ENCODE results near the gene ZCCHC24. TPM values are rescaled to one million over a fixed set of nuclear protein-coding genes. Genes with fewer than 3 reads are reported as not detected.

Gene ZCCHC24
- total and polyA plus RNA-seq, 4 donors = 7.8 to 23.9 (median 14.8) TPM

DNA sequence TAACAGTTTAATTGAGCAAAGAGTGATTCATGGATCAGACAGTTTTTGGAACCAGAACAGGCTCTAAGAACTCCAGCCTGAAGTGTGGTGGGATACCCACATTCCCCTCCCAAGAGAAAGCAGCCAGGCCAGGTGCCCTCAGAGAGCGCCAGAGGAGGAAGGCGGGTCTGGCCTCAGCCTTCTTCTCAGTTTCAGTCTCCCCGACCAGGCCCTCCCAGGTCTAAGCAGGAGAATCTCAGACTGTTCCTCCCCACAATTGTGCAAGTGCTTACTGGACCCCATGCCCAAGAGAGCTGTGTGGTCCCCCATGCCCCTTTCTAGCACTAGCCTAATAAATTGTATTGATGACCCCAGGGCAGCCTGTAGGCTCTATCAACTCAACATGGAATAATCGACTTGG is 72.6 kb downstream of the ZCCHC24 start:
- peak; percentile 19 for DNase-seq (ENCODE audit: low spot score)
- TF ChIP-seq EGR1 (IDR thresholded peaks at IDR 0.05; ENCODE audit: low read depth in 2 of 2) (no peak), GABPA (IDR thresholded peaks at IDR 0.05 in 1 of 2, conservative IDR thresholded peaks at IDR 0.05 in 1 of 2) (no peak), SP1 (IDR thresholded peaks at IDR 0.05) (no peak), NR2F2 (IDR thresholded peaks at IDR 0.05) (no peak), HNF4G (IDR thresholded peaks at IDR 0.05) (no peak), CTCF (IDR thresholded peaks at IDR 0.05; ENCODE audit: low read depth, low read length, missing input control) (no peak)
- TF ChIP-seq, protein P1, sequence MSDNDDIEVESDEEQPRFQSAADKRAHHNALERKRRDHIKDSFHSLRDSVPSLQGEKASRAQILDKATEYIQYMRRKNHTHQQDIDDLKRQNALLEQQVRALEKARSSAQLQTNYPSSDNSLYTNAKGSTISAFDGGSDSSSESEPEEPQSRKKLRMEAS (IDR thresholded peaks at IDR 0.05) = no peak
- no peak overlapping the region for H3K9ac ChIP-seq (ENCODE audit: low read depth in 1 of 2, low read length in 2 of 2)
- no peaks in the 10 kb centered on the region for H3K9me3 ChIP-seq (ENCODE audit: control insufficient read depth in 4 of 4, low read length in 3 of 4)
- H3K4me3 ChIP-seq (ENCODE audit: low read depth in 1 of 3, low read length in 3 of 3) = no peak overlapping the region
- no peaks in the 10 kb centered on the region for H3K36me3 ChIP-seq (ENCODE audit: control insufficient read depth in 4 of 4, insufficient read depth in 3 of 4, low read depth in 1 of 4, low read length in 3 of 4)
- no peaks in the 10 kb centered on the region for H3K27me3 ChIP-seq (ENCODE audit: control insufficient read depth in 4 of 4, insufficient read depth in 4 of 4, low read length in 3 of 4)
- peaks cover 0 to 4% (median 3%) of the 10 kb centered on the region in 4 donors for H3K4me1 ChIP-seq (ENCODE audit: control insufficient read depth in 4 of 4, insufficient read depth in 4 of 4, low read length in 3 of 4)
- H3K27ac ChIP-seq (ENCODE audit: low read depth in 1 of 2, low read length in 2 of 2) = no peak overlapping the region
- 80% methylated on average over 4 of the region's 4 CpGs for WGBS

DNA sequence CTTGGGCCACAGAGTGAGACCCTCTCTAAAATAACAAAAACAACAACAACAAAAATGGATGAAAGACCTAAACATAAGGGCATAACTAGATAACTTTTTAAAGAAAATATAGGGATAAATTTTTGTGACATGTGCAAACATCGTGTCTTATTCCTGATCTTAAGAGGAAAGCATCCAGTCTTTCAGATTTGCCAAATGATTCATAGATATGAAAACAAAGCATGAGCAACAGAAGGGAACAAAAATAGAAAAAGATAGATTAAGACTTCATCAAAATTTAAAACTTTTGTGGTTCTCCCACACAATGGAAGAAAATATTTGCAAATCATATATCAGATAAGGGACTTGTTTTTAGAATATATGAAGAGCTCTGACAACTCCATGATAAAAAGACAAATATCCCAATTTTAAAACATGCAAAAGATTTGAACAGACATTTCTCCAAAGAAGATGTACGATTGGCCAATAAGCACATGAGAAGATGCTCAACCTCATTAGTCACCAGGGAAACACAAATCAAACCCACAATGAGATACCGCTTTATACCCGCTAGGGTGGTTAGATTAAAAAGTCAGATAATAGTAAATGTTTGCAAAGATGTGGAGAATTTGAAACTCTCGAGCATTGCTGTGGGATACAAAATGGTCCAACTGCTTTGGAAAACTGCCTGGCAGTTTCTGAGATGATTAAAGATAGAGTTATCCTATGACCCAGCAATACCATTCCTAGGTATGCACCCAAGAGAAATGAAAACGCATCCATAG is 77.8 kb downstream of the ZCCHC24 start:
- Histone ChIP-seq H3K9me3 (ENCODE audit: control insufficient read depth in 4 of 4, low read length in 3 of 4) (no peaks in the 10 kb centered on the region), H3K9ac (ENCODE audit: low read depth in 1 of 2, low read length in 2 of 2) (no peak overlapping the region), H3K36me3 (ENCODE audit: control insufficient read depth in 4 of 4, insufficient read depth in 3 of 4, low read depth in 1 of 4, low read length in 3 of 4) (no peaks in the 10 kb centered on the region), H3K4me3 (ENCODE audit: low read depth in 1 of 3, low read length in 3 of 3) (no peak overlapping the region), H3K27me3 (ENCODE audit: control insufficient read depth in 4 of 4, insufficient read depth in 4 of 4, low read length in 3 of 4) (no peaks in the 10 kb centered on the region), H3K4me1 (ENCODE audit: control insufficient read depth in 4 of 4, insufficient read depth in 4 of 4, low read length in 3 of 4) (no peaks in the 10 kb centered on the region), H3K27ac (ENCODE audit: low read depth in 1 of 2, low read length in 2 of 2) (no peak overlapping the region)
- WGBS = 88% methylated on average over 6 of the region's 6 CpGs
- TF ChIP-seq TAF1 (conservative IDR thresholded peaks at IDR 0.05) (no peak), FOXA1 (IDR thresholded peaks at IDR 0.05) (no peak), SP1 (IDR thresholded peaks at IDR 0.05) (no peak), RXRA (IDR thresholded peaks at IDR 0.05) (no peak), ZBTB33 (IDR thresholded peaks at IDR 0.05) (no peak), HNF4A (conservative IDR thresholded peaks at IDR 0.05) (no peak), GABPA (IDR thresholded peaks at IDR 0.05 in 1 of 2, conservative IDR thresholded peaks at IDR 0.05 in 1 of 2) (no peak), NR2F2 (IDR thresholded peaks at IDR 0.05) (no peak)
- TF ChIP-seq, protein P2, sequence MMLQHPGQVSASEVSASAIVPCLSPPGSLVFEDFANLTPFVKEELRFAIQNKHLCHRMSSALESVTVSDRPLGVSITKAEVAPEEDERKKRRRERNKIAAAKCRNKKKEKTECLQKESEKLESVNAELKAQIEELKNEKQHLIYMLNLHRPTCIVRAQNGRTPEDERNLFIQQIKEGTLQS (IDR thresholded peaks at IDR 0.05) = no peak
- no peak for DNase-seq (ENCODE audit: low spot score)

Measured in liver (tissue), 9 donors.